NOMO-1 treated with DMSO at 0.1 percent for 48 hours (cell line): ENCODE results near the gene SH3BP2.

Experiments used
- DNase-seq: peaks from one replicate; lab custom pipeline; 2025; ENCODE audit not compliant: unreplicated experiment; lab: John Stamatoyannopoulos, UW

SH3BP2 gene

DNA sequence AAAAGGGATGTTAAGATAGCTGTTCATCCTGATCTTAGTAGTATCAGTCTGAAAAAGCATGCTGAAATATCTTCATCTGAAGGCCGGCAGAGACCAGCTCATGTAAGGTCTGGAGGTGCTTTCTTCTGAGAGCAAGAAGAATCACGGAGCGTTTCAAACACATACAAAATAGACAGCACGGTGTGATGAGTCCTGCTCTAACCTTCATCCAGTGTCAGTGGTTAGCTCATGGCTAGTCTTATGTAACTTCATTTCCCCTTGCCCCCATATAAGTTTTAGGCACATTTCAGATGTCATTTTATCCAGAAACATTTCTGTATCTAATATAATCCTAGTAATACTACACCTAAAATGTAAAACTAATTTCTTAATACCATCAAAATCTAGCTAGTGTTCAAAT is 78.6 kb downstream of the SH3BP2 start:
- DNase-seq, result peak; percentile 55

DNA sequence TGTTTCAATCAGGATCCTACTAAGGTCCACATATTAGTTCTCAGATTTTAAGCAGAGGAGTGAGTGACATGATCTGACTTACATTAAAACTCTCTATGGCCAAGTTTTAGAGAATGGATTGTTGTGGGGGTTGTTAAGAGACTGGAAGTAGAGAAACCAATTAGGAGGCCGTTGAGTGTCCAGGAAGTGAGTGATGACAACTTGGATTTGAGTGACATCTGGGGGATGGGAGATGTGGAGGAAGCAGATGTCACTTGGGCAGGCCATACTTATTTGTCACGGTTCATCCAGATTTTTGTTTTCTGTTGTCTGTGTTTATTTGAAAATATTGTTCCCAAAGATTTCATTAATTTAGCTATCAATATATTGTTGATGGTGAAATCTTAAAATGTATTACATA is 79.0 kb downstream of the SH3BP2 start:
- DNase-seq, result peak; percentile 44

DNA sequence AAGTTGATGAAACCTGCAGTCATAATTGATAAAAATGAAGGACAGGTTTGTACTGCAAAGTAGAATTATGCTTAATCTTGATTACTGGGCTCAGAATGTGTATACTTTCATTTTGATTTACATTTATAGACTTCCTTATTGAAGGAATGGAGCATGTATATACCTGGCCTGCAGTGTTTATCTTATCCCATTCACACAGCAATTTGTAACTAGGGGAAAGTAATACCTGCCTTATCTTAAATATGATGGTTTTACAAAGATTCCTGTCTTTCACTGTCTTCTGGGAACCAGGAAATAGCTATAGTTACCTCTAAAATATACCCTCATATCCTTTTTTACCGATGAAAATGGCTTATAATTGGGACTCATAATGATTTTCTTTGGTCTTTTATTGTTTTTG is 80.4 kb downstream of the SH3BP2 start:
- DNase-seq, result no peak

DNA sequence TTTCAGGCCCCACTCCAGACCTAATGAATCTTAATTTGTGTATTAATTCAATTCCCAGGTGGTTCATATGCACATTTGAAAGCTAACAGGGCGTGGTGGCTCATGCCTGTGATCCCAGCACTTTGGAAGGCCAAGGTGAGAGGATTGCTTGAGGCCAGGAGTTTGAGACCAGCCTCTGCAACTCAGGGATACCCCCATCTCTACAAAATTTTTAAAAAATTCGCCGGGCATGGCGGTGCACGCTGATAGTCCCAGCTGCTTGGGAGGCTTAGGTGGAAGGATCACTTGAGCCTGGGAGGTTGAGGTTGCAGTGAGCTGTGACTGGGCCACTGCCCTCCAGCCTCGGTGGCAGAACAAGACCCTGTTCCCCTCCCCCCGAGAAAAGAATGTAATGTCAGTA is 82.0 kb downstream of the SH3BP2 start:
- DNase-seq, result no peak

DNA sequence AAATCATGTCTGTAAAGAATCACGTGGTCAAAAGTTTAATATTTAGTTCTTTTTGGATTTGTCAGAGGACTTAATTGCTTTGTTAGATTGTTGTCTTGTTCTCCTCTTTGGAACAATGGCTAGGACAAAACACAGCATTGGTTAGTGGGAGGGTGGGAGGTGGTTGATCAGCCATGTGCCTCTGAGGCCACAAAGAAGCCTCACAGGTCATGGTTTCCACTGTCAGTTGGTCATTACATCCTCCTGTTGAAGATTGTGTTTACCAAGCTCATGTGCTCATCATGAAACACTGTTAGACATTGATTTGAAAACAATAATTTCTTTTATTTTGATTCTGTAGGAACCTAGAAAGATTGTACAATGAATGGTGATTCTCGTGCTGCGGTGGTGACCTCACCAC is 82.7 kb downstream of the SH3BP2 start:
- no peak for DNase-seq

DNA sequence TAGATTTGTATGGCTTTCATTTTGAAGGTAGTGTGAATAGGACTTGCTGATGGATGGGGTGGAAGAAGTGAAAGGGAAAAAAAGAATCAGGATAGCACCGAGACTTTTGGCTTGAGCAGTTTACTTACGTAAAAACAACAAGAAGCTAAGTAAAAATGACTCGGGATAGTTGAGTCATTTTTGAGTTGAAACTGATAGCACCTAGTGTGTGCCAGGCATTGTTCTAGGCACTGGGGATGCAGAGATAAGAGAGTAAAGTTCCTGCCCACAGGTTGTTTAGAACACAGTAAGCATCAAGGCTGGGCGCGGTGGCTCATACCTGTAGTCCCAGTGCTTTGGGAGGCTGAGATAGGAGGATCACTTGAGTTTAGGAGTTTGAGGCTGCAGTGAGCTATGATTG is 85.5 kb downstream of the SH3BP2 start:
- DNase-seq, result no peak

DNA sequence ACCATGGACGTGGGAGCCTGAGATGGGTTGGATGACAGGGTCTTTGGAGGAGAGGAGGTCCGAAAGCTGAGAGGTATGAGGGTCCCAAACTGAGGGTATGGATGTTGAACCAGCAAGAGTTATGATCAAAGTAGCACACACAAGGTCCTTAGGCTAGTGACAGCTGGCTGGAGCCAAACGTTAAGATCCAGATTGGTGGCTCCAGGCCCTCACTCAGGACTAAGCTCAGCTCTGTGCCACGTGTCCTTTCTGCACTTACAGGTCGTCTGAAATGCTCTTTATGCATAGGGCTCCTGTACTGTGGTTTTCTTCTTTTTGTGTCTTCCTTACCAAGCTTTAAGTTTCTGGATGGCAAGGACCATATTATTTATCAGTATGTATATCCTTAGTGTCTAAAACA is 86.1 kb downstream of the SH3BP2 start:
- no peak for DNase-seq

DNA sequence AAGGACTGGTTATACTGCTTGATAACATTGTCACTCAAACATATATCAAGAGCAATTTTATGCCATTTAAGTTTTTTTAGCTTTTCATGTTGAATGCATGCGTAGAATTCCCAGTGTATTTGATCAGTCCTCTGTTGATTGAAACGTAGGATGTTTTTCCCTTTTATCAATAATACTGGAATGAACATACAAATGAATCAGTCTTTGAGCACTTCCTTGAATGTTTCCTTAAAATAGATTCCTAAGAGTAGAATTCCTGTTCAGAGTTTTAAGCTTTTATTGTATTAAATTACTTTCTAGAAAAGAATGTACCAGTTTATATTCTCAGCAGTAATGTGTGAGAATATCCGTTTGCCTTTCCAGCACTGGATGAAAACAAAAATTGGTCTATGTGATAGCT is 88.5 kb downstream of the SH3BP2 start:
- DNase-seq, result no peak

DNA sequence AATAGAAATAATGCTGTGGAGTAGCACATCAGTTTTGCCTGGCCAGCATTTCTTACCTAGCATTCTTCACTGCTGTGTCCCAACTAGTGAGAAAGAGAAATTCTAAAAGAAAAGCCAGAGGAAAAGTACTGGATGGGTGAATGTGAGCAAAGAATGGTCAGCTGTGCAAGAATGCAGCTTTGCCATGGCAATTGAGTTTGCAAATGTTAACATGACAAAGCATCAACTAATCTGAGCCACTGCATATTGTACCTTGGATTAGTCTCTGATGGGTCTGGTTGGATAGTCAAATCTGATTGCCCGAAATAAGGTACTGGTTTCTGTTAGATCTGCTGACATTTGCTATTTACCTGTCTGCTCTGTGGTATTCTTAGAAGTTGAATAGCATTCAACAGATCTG is 89.5 kb downstream of the SH3BP2 start:
- DNase-seq, result no peak

DNA sequence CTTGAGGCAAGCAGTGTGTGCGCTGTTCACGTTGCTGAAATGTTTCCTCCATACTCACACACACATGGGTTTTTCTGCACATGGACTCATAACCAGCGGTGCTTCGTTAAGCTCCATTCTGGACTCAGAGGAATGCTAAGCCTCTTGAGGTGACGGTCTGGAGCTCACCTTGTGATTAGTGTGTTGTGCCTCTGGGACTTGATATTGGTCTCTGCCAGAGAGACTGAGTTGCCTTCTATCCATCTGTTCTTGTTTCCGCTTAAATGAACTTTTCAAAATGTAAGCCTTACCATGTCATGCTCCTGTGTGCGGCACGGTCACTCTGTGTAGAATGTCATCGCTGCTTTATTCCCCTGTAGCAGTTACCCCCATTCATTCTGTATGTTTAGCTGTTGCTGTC is 93.3 kb downstream of the SH3BP2 start:
- DNase-seq, result no peak

DNA sequence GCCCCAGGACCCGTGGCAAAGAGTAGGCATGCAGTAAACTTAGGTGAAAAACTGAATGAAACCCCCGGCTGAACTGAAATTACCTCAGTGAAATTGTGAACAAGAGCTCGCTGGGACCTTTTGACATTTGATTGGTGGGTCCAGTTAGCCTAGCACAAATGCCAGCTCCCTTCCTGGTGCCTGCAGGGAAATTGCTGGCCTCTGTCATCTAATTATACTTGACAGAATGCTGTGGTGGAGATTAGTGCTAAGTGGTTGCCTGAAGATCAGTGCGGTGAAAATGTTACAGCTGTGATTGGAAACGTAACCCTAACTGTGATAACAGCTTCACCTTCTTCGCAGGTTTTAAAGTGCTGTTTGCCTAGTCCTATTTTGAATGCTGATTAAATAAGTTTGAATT is 93.7 kb downstream of the SH3BP2 start:
- DNase-seq, result no peak

DNA sequence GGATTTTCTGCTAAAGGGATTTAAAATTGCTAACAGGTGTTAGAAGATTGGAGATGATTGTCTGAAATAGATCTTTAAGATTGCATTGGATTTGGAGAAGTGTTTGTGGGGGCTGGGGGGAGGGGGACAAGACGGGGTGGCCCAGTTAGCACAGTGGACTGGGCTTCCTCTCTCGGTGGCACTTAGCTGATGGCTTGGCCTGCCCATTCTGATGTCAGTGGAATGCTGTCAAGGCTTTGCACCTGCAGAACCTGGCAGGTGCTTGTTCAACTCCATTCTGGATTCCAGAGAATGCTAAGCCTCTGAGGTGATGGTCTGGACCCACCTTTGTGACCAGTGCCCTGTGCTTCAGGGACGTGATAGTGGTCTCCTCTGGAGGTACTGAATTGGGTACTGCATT is 94.5 kb downstream of the SH3BP2 start:
- no peak for DNase-seq

DNA sequence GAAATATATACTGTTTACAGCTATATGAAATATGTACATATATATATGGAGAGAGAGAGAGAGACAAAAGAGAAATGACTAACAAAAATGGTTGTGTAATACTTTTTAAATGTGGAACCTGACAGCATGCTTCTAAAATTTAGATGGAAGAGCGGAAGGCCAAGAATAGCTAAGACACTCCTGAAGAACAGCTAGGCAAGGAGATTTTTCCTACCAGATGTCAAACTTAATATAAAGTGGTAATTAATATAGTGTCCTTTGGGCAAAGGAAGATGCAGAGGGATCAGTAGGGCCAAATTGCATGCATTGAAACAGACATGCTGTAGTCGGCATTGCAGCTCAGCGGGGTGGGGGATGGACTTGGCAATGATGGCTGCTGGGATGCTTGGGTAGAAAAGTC is 96.0 kb downstream of the SH3BP2 start:
- peak; percentile 14 for DNase-seq
